ES-I3 (cell line): ENCODE measurements around the gene UROD.
"Not testable (repeated sequence)": the region's sequence is repeated elsewhere in the genome, so short reads cannot be mapped to it uniquely, and the experiment has no call there.

Experiments used
- H3K36me3 ChIP-seq: 2 replicates; pipeline ENCODE4 v1.6.1; 2013; ENCODE audit warnings: mild to moderate bottlenecking, low read length, control low read depth, moderate library complexity; ENCODE audit not compliant: insufficient read depth
- H3K4me1 ChIP-seq: 2 replicates; pipeline ENCODE4 v1.6.1; 2013; ENCODE audit warnings: mild to moderate bottlenecking, control low read depth, low read length; ENCODE audit not compliant: insufficient read depth
- H3K9ac ChIP-seq: 2 replicates; pipeline ENCODE4 v1.6.1; 2013; ENCODE audit warnings: low read depth, mild to moderate bottlenecking, low read length, moderate library complexity
- H3K9me3 ChIP-seq: 2 replicates; pipeline ENCODE4 v1.6.1; 2013; ENCODE audit warnings: mild to moderate bottlenecking, low read length, moderate library complexity; ENCODE audit not compliant: control insufficient read depth, insufficient read depth

UROD gene

DNA sequence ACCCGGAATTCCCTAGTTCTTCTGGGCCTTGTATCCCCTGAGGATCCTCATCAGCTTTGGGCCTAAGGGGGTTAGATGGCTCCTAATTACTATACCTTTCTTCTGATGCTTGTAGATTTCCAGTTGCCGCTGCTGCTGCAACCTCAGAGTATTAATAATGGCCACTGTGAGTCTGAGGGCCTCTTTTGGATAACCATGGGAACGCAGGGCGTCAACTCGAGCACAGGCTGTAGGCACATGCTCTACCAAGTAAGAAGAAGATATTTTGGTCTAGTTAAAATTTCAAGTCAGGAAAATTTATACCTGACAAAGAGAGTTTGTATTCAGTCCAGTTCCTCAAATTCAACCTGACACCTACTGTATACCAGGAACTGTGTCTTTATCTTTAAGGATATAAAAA lies 28.2 kb downstream of the UROD start:
- no peaks in the 10 kb centered on the region for H3K9me3 ChIP-seq
- no peak overlapping the region for H3K9ac ChIP-seq
- H3K4me1 ChIP-seq: no peaks in the 10 kb centered on the region
- no peaks in the 10 kb centered on the region for H3K36me3 ChIP-seq

DNA sequence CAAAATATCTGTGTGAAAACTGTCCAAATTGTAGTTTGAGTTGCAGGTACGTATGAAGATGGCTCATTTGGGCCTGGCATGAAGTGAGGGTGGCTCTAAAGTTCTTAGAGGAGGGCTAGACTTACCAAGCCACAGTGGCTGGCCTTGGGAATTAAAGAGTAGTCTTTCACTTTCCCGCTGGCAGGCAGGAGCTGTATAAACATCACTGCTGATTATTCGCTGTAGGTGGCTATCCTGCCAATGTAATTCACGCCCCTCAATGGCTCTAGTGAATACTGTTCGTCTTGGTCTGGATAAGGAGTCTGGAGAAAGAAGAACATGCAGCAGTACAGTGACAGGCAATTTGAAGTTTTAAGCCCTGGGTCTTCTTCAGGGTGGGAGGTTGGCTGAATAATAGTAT lies 31.0 kb downstream of the UROD start:
- no peaks in the 10 kb centered on the region for H3K4me1 ChIP-seq
- no peaks in the 10 kb centered on the region for H3K36me3 ChIP-seq
- H3K9me3 ChIP-seq: no peaks in the 10 kb centered on the region
- no peak overlapping the region for H3K9ac ChIP-seq

DNA sequence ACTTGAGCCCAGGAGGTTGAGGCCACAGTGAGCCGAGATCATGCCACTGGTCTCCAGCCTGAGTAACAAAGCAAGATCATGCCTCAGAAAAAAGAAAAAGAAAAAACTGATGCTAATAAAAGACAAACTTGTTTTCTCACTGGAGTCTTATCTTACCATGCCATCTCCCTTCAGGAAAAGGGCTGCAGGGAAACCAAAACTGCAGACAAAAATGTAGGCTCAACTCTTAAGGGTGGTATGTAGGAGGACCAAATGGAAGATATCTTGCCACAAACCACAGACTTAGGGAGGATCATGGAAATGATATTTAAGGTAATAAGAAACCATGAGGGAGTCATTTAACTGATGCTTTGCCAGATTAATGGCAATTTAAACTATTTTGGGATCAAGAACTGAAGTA lies 32.9 kb downstream of the UROD start:
- Histone ChIP-seq H3K9me3 (no peaks in the 10 kb centered on the region), H3K36me3 (no peaks in the 10 kb centered on the region), H3K4me1 (no peaks in the 10 kb centered on the region), H3K9ac (no peak overlapping the region)

DNA sequence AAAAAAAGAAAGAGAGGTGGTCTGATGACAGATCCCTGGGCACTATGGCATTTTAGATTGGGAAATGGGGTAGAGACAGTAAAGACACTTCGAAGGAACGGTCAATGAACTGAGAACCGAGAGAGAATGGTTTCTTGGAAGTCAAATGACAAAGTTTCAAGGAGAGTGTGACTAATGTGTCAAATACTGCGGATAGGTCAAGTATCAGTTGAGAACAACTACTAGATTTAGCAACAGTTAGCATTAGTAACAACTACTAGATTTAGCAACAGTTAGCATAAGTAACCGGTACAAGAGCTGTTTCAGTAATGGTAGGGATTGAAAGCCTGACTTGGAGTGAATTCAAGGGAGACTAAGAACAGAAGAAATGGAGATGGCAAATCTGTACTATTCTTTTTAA lies 35.0 kb downstream of the UROD start:
- Histone ChIP-seq H3K9me3 (no peaks in the 10 kb centered on the region), H3K4me1 (no peaks in the 10 kb centered on the region), H3K36me3 (no peaks in the 10 kb centered on the region), H3K9ac (no peak overlapping the region)

GRCh38 chr1:45051005-45051772 lies 39.1 kb downstream of the UROD start:
- no peak overlapping the region for H3K9ac ChIP-seq
- no peaks in the 10 kb centered on the region for H3K4me1 ChIP-seq
- no peaks in the 10 kb centered on the region for H3K9me3 ChIP-seq
- no peaks in the 10 kb centered on the region for H3K36me3 ChIP-seq

DNA sequence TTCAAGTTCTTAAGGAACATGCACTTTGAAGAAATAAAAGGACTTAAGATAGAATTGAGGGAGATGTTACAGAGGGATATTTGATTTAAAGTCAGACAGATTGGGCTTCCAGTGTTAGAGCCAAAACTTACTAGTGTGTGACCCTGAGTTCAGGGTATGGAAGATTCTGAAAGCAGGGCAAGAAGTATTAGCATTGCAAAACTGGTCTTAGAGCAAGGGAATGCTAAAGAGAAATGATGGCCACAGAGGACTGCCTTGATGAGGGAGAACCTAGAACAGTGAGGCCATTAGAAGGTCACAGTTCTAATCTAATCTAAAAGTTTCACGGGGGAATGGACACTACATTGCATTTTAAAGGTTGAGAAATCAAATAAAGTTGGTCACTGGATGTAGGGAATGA lies 45.5 kb downstream of the UROD start:
- Histone ChIP-seq H3K36me3 (no peaks in the 10 kb centered on the region; the same call in 1 of the 2 replicates), H3K9me3 (no peaks in the 10 kb centered on the region), H3K4me1 (peaks cover 7% of the 10 kb centered on the region; the same call in 1 of the 2 replicates), H3K9ac (no peak overlapping the region)

- H3K9me3 ChIP-seq: no peaks in the 10 kb centered on the region
- H3K36me3 ChIP-seq: no peaks in the 10 kb centered on the region; the same call in 1 of the 2 replicates
- peaks cover 7% of the 10 kb centered on the region; the same call in 1 of the 2 replicates for H3K4me1 ChIP-seq
These were observed 47.8 kb downstream of the UROD start for GRCh38 chr1:45059829-45060228.

DNA sequence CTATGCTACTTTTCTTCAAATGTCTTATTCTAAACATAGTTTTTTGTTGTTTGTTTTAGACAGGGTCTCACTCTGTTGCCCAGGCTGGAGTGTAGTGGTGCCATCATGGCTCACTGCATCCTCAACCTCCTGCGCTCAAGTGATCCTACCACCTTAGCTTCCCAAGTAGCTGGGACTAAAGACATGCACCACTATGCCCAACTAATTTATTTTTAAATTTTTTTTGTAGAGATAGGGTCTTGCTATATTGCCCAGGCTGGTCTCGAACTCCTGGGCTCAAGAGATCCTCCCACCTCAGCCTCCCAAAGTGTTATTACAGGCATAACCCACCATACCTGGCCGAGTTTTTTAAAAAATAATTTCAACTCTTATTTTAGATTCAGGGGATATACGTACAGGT lies 50.4 kb downstream of the UROD start:
- H3K9me3 ChIP-seq, H3K36me3 ChIP-seq, H3K9ac ChIP-seq, H3K4me1 ChIP-seq: not testable (repeated sequence)

More at GRCh38 chr1:45059829-45060228, 47.8 kb downstream of the UROD start:
- no peak overlapping the region for H3K9ac ChIP-seq

DNA sequence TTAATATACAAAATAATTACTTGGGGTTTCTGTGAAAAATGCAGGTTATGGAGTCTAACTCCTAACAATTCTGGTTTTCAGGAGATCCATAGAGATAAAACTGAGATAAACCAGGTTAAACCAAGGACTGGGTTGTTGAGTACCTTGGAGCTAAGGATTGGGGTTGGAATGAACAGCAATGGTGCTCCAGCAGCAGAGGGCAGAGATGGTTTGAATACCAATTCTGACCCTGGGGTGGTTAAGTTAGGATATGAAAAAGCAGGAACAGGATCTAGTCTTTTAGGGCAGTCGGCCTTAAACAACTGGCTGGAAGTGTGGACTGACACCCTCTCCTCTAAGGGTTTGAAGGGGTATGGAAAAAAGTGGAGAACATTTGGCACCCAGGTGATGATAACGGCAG lies 53.0 kb downstream of the UROD start:
- Histone ChIP-seq H3K36me3 (no peaks in the 10 kb centered on the region; the same call in 1 of the 2 replicates), H3K4me1 (no peaks in the 10 kb centered on the region), H3K9ac (no peak overlapping the region), H3K9me3 (no peaks in the 10 kb centered on the region)
